HepG2 (cell line): ENCODE measurements around the gene TCFL5.

Source experiments
- POLR2A ChIP-seq, 2 experiments: IDR thresholded peaks; 2 replicates each; pipeline ENCODE4 v1.6.1; 2011; ENCODE audit warnings: low read depth in 2 of 2, low read length in 2 of 2, mild to moderate bottlenecking in 1 of 2, moderate library complexity in 1 of 2; ENCODE audit not compliant: insufficient read depth in 1 of 2
- TF ChIP-seq, protein P1 (sequence below): sonication (generic); formaldehyde crosslinking; IDR thresholded peaks from 2 replicates; pipeline ENCODE4 v1.4.0; 2020; ENCODE audit warnings: missing genetic modification reagents
- TF ChIP-seq, protein P2 (sequence below): sonication (generic); formaldehyde crosslinking; IDR thresholded peaks from 2 replicates; pipeline ENCODE4 v1.4.0; 2020; ENCODE audit warnings: mild to moderate bottlenecking, missing genetic modification reagents

DNA sequence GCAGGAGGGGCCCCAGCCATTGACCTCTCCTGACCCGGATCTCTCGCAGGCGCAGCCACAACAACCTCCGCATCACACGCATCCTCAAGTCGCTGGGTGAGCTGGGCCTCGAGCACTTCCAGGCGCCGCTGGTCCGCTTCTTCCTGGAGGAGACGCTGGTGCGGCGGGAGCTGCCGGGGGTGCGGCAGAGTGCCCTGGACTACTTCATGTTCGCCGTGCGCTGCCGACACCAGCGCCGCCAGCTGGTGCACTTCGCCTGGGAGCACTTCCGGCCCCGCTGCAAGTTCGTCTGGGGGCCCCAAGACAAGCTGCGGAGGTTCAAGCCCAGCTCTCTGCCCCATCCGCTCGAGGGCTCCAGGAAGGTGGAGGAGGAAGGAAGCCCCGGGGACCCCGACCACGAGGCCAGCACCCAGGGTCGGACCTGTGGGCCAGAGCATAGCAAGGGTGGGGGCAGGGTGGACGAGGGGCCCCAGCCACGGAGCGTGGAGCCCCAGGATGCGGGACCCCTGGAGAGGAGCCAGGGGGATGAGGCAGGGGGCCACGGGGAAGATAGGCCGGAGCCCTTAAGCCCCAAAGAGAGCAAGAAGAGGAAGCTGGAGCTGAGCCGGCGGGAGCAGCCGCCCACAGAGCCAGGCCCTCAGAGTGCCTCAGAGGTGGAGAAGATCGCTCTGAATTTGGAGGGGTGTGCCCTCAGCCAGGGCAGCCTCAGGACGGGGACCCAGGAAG lies 49.3 kb downstream of the TCFL5 start:
- TF ChIP-seq POLR2A (IDR thresholded peaks at IDR 0.05; ENCODE audit: insufficient read depth in 1 of 2, low read depth in 2 of 2, low read length in 2 of 2): no peak
- TF ChIP-seq, protein P1, sequence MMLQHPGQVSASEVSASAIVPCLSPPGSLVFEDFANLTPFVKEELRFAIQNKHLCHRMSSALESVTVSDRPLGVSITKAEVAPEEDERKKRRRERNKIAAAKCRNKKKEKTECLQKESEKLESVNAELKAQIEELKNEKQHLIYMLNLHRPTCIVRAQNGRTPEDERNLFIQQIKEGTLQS (CRISPR knock-in tag): no peak
- TF ChIP-seq, protein P2, sequence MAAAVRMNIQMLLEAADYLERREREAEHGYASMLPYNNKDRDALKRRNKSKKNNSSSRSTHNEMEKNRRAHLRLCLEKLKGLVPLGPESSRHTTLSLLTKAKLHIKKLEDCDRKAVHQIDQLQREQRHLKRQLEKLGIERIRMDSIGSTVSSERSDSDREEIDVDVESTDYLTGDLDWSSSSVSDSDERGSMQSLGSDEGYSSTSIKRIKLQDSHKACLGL: no peak
